NCI-H524 treated with DMSO at 0.1 percent for 48 hours (cell line): ENCODE results near the gene KRTAP12-1.
"Not testable (repeated sequence)": the region's sequence is repeated elsewhere in the genome, so short reads cannot be mapped to it uniquely, and the experiment has no call there.

ENCODE experiments used
- DNase-seq: peaks from one replicate; lab custom pipeline; 2025; lab: John Stamatoyannopoulos, UW

KRTAP12-1 gene

DNA sequence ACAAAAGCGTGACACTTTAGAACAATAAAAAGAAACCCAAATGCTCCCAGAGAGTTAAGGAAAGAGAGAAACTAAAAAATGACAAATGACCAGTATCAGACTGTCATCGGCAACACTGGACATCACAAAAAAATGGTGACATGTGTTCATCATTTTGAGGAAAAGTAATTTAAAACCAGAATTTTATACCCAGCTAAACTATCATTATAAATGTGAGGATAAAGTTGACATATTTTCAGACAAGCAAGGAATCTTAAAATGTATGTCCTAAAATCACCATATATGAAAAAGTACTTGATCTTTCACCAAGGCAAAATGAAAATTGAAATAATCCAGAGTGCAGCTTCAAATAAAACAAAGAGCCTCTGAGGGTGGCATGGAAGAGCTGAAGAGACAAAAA lies 37.1 kb downstream of the KRTAP12-1 start:
- DNase-seq = no peak

DNA sequence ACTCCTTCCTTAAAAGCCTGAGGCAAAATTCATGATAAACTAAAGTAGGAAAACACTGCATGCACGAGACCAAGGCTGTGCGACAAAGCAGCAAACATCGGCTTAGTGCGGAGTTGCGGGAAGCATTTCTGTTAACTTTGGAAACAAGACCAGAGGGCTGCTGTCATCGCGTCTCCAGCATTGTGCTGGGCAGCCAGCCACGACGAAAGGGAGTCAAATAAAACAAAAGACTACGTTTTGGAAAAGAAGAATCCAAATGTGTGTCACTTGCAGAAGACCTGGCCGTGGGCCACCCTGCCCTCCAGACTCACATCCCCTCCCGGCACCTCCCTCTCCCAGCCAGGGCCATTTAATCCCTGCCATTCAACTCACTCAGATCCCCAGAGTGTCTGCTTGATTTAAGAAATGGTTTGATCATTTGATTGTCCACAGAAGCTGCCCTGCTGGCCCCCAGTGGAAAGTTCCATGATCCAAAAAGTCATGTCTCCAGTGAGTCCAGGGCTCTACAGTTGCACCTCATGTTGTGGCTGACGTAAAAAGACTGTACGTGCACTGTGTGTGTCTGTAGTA lies 38.1 kb downstream of the KRTAP12-1 start:
- no peak for DNase-seq

DNA sequence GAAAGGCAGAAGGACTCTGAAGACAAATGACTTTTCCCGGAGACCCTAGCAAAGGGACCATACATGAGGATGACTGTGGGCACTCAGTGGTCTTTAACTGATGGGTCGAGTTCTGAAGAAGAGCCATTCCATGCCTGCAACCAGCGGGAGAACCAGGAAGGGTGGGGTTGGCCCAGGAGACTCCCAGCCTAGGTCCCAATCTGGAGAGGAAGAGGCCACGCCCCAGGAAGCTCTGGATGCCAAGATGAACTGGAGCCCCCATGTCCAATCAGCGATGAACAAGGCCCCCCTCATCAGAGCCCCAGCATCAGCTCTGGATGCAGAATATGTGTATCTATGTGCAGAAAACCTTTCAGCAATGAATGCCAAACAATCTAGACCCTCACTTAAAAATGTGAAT lies 41.2 kb downstream of the KRTAP12-1 start:
- no peak for DNase-seq

DNA sequence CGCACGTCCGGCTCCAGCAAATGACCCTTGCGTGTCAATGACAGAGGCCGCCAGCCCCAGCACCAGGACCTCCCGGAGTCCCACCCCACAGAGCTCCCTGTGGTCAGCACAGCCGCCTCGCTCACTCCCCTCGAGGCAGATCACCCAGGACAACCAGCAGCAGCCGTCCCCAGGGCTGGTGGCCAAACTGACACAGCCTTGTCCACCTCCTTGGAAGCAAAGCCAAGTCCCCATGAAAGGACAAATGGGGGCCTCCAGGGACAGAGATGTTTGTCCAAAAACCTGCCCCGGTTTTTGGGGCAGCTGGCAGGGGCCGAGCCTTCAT lies 42.7 kb downstream of the KRTAP12-1 start:
- no peak for DNase-seq

DNA sequence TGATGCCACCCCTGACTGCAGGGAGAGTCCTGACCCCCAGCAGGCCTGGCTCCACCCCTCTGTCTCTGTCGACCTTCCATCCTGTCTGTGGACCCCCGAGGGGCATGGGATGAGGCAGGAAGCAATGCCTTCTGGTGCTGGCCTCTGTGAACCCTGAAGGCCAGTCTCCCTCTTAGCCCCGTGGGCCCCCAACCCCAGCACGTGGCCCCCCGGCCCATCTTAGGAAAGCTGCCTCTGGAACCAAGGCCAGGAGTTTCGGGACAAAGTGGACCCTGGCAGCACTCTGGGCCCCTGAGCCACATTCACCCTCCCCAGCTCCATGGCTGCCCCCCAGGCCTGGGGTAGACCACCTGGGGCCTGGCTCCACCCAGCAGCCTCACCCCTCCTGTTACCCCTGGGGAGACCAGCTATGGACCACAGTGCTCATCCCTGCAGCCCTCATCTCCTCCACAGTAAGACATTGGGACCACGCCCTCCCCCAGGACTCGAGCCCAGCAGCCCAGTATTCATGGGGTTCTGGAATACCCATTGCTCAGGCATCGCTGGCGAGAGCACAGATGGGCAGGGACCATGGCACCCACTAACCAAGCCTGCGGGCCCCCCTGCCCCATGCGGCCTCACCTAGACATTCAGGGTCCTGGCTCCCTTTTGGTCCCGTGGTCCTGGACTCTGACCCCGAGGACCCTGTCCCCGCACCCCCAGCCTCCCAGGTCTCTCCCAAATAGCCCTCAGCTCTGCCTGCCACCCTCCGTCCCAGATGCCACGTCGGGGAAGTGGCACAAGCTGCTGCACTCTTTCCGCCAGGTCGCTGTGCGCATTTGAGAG lies 43.2 kb downstream of the KRTAP12-1 start:
- not testable (repeated sequence) for DNase-seq

DNA sequence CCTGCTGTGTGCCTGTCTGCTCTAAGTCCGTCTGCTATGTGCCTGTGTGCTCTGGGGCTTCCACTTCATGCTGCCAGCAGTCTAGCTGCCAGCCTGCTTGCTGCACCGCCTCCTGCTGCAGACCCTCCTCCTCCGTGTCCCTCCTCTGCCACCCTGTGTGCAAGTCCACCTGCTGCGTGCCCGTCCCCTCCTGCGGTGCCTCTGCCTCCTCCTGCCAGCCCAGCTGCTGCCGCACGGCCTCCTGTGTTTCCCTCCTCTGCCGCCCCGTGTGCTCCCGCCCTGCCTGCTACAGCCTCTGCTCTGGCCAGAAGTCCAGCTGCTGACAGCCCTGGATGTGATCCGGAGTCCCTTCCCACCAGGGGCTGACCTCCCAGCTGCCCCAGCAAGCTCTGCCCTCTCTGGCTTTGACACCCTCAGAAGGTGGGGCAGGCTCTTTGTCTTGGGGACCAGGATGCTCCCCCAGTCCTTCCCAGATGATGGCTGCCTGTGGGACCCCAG lies 44.1 kb downstream of the KRTAP12-1 start:
- not testable (repeated sequence) for DNase-seq

DNA sequence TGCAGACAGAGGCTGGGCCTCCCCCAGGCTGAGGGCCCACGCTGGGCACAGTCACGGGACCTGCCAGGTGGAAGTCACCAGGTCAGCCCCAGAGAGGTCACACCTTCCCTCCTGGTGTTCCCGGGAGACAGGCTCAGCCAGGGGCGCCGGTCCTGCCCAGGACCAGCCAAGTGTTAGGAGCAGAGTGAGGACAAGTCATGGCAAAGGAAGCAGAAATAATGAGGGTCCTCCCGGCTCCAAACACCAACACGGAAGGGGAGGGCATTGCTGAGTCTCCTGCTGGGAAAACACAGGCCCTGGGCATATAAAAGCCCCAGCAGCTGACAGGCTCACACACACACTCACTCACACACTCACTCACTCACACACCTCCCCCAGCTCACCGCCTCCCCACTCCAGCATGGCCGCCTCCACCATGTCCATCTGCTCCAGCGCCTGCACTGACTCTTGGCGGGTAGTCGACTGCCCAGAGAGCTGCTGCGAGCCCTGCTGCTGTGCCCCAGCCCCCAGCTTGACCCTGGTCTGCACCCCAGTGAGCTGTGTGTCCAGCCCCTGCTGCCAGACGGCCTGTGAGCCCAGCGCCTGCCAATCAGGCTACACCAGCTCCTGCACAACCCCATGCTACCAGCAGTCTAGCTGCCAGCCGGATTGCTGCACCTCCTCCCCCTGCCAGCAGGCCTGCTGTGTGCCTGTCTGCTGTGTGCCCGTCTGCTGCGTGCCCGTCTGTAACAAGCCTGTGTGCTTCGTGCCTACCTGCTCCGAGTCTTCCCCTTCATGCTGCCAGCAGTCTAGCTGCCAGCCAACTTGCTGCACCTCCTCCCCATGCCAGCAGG lies 44.7 kb downstream of the KRTAP12-1 start, which contains the start of gene KRTAP10-10:
TSS of gene KRTAP10-10 (plus strand) at position 339 of the 833 bp plus-strand sequence. CDS start at position 401, 62 bp downstream.
- no peak for DNase-seq

DNA sequence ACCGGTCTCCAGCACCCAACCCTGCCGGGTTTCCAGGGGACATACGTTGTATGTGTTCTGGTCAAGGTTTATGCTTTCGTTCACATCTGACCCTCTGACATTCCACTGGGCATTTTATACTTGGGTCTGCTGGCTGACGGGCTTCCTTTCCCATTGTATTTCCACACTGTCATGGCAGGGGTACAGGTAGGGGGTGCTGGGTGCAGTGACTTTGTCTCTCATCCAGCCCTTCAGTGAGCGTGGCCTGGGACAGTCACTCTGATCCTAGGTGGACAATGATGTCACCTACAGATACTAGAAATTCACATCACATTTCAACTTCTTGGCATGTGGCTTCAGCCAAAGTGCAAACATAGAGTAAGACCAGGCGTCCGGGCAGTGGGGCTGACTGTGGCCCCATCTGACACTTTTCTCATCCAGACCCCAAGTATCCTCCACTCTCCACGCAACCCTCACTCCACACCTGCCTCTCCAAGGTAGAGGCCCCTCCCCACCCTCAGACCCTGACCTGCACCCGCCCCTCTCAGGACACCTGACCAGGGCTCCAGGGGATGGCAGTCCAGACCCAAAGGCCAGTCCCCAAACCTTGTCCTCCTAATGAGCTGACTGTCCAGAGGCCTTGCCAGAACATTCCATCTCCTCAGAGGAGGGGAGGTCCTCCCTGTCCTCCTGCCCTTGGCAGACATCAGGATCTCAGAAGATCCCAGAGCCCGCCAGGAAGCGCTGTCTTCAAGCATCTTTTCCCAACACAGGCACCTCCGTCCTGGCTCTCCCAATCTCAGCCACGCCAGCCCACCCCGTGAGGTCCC lies 45.5 kb downstream of the KRTAP12-1 start:
- DNase-seq = no peak

DNA sequence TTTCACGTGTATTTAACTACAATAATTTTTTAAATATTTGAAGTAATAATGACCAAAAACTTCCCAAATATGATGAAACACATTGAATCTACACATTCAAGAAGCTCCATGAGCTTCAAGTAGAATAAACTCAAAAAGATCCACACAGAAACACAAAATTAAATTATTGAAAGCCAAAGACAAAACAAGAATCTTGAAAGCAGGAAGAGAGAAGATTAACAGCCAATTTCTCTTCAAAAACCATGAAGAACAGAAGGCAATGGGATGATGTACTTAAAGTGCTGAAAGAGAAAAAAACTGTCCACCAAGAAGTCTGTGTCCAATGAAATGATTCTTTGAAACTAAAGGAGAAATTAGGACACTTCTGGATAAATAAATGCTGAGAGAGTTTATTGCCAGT lies 49.9 kb downstream of the KRTAP12-1 start:
- no peak for DNase-seq
